SK-N-SH (cell line): ENCODE data around the gene KIF2B. TPM values are rescaled to one million over a fixed set of nuclear protein-coding genes. Genes with fewer than 3 reads are reported as not detected.

Experiments used
- CTCF ChIA-PET: fragments of 300-600, 350-600 bp; formaldehyde crosslinking; extraction: SDS; loops from one replicate; lab custom pipeline; 2021; lab: Yijun Ruan, JAX
- POLR2A ChIA-PET: fragments of 350-600 bp; sonication (Branson Sonifier 250); formaldehyde crosslinking; extraction: SDS; loops from one replicate; lab custom pipeline; 2020; ENCODE audit warnings: antibody characterized with exemption, inconsistent platforms; lab: Yijun Ruan, JAX
- DNase-seq: peaks from one replicate; pipeline ENCODE4 v3.0.0; 2012
- H2AFZ ChIP-seq: fragments of 200-600 bp; sonication (generic); 2 replicates; pipeline ENCODE4 v1.8.1; 2016; ENCODE audit warnings: antibody characterized with exemption, mild to moderate bottlenecking, low read depth
- H3F3A ChIP-seq: fragments of 200-600 bp; sonication (generic); replicated peaks from 2 replicates; pipeline ENCODE3; 2016; ENCODE audit warnings: antibody characterized with exemption, mild to moderate bottlenecking; ENCODE audit not compliant: insufficient read depth
- H3K27ac ChIP-seq, 2 experiments: fragments of 200-500 bp in 1 of 2; fragments of 200-600 bp in 1 of 2; sonication (Bioruptor generic) in 1 of 2; sonication (generic), shearing (Covaris generic) in 1 of 2; 2 replicates each; pipeline versions ENCODE4 v1.5.1 to v1.6.1; 2014 to 2016; ENCODE audit warnings: low read depth in 2 of 2, inconsistent platforms in 1 of 2, low read length in 1 of 2, mild to moderate bottlenecking in 1 of 2, mixed read lengths in 1 of 2
- H3K27me3 ChIP-seq: fragments of 200-600 bp; sonication (generic), shearing (Covaris generic); 2 replicates; pipeline ENCODE4 v1.6.1; 2016; ENCODE audit warnings: mixed run types; ENCODE audit not compliant: insufficient read depth
- H3K36me3 ChIP-seq, 2 experiments: fragments of 200-500 bp in 1 of 2; fragments of 200-600 bp in 1 of 2; sonication (Bioruptor generic) in 1 of 2; sonication (generic) in 1 of 2; replicated peaks in 1 of 2; 2 replicates each; pipeline versions ENCODE3 to v1.5.1; 2014 to 2016; ENCODE audit warnings: low read length in 1 of 2, mild to moderate bottlenecking in 1 of 2; ENCODE audit not compliant: insufficient read depth in 2 of 2, control insufficient read depth in 1 of 2
- H3K4me1 ChIP-seq, 2 experiments: fragments of 200-500 bp in 1 of 2; fragments of 200-600 bp in 1 of 2; sonication (Bioruptor generic) in 1 of 2; sonication (generic), shearing (Covaris generic) in 1 of 2; 2 replicates each; pipeline versions ENCODE4 v1.5.1 to v1.6.1; 2014 to 2016; ENCODE audit warnings: low read depth in 1 of 2, low read length in 1 of 2, mixed run types in 1 of 2; ENCODE audit not compliant: insufficient read depth in 2 of 2, control insufficient read depth in 1 of 2
- H3K4me2 ChIP-seq: fragments of 200-600 bp; sonication (generic), shearing (Covaris generic); 2 replicates; pipeline ENCODE4 v1.6.1; 2017; ENCODE audit warnings: mixed run types
- H3K4me3 ChIP-seq, 2 experiments: fragments of 200-500 bp in 1 of 2; fragments of 200-600 bp in 1 of 2; sonication (Bioruptor generic) in 1 of 2; sonication (generic), shearing (Covaris generic) in 1 of 2; 2 replicates each; pipeline versions ENCODE4 v1.5.1 to v1.8.1; 2014 to 2016; ENCODE audit warnings: low read depth in 2 of 2, inconsistent platforms in 1 of 2, low read length in 1 of 2, mild to moderate bottlenecking in 1 of 2, mixed read lengths in 1 of 2, moderate library complexity in 1 of 2
- H3K79me2 ChIP-seq: fragments of 200-600 bp; sonication (generic); 2 replicates; pipeline ENCODE4 v1.8.1; 2017; ENCODE audit warnings: mild to moderate bottlenecking; ENCODE audit not compliant: insufficient read depth
- H3K9ac ChIP-seq: fragments of 200-600 bp; sonication (generic); 2 replicates; pipeline ENCODE4 v1.6.1; 2017; ENCODE audit warnings: mixed run types
- H3K9me2 ChIP-seq: fragments of 200-600 bp; sonication (generic); 2 replicates; pipeline ENCODE4 v1.6.1; 2017; ENCODE audit warnings: mixed run types
- H3K9me3 ChIP-seq: fragments of 200-600 bp; sonication (generic); 2 replicates; pipeline ENCODE4 v1.6.1; 2017; ENCODE audit warnings: mixed run types, mild to moderate bottlenecking, moderate library complexity
- H4K20me1 ChIP-seq: fragments of 200-600 bp; sonication (generic); 2 replicates; pipeline ENCODE4 v1.6.1; 2017; ENCODE audit warnings: mild to moderate bottlenecking, mixed run types; ENCODE audit not compliant: insufficient read depth
- CHD2 ChIP-seq: fragments of 150-350 bp; IDR thresholded peaks from 2 replicates; pipeline ENCODE4 v1.6.1; 2018; ENCODE audit warnings: low read length; ENCODE audit not compliant: partially characterized antibody
- ELF1 ChIP-seq: IDR thresholded peaks from 2 replicates; pipeline ENCODE4 v1.4.0; 2012
- EP300 ChIP-seq, 2 experiments: IDR thresholded peaks; 2 replicates each; pipeline versions ENCODE4 v1.4.0 to v1.6.1; 2012; ENCODE audit warnings: borderline replicate concordance in 1 of 2, low read depth in 1 of 2, low read length in 1 of 2
- EZH2phosphoT487 ChIP-seq: fragments of 200-600 bp; sonication (generic); IDR thresholded peaks from 2 replicates; pipeline ENCODE4 v1.6.1; 2017; ENCODE audit warnings: low read depth, mixed run types, mild to moderate bottlenecking, antibody characterized with exemption, moderate library complexity, borderline replicate concordance
- FOXM1 ChIP-seq: IDR thresholded peaks from 2 replicates; pipeline ENCODE4 v1.4.0; 2012; ENCODE audit warnings: low read depth, mild to moderate bottlenecking
- GATA2 ChIP-seq: sonication (generic); formaldehyde crosslinking; IDR thresholded peaks from 2 replicates; pipeline ENCODE4 v1.5.0; 2020; ENCODE audit warnings: mild to moderate bottlenecking, missing genetic modification reagents
- JUND ChIP-seq: IDR thresholded peaks from 2 replicates; pipeline ENCODE4 v1.4.0; 2012
- MXI1 ChIP-seq: IDR thresholded peaks from 2 replicates; pipeline ENCODE4 v1.6.1; 2012; ENCODE audit warnings: mild to moderate bottlenecking, low read depth, low read length, improper control_type of control experiment
- NFIC ChIP-seq: IDR thresholded peaks from 2 replicates; pipeline ENCODE4 v1.4.0; 2012; ENCODE audit warnings: borderline replicate concordance
- NRF1 ChIP-seq: IDR thresholded peaks from 2 replicates; pipeline ENCODE4 v1.6.1; 2012; ENCODE audit warnings: low read depth, mild to moderate bottlenecking, low read length
- RAD21 ChIP-seq: IDR thresholded peaks from 2 replicates; pipeline ENCODE4 v1.6.1; 2012; ENCODE audit warnings: mild to moderate bottlenecking, low read length
- RFX5 ChIP-seq: IDR thresholded peaks from 2 replicates; pipeline ENCODE4 v1.6.1; 2012; ENCODE audit warnings: mild to moderate bottlenecking, improper control_type of control experiment, low read length
- SIN3A ChIP-seq: IDR thresholded peaks from 2 replicates; pipeline ENCODE4 v1.6.1; 2012; ENCODE audit warnings: low read depth, mild to moderate bottlenecking, low read length, moderate library complexity, borderline replicate concordance
- SMC3 ChIP-seq: IDR thresholded peaks from 2 replicates; pipeline ENCODE4 v1.6.1; 2012; ENCODE audit warnings: low read depth, low read length, improper control_type of control experiment
- TAF1 ChIP-seq: IDR thresholded peaks from 2 replicates; pipeline ENCODE4 v1.6.1; 2012; ENCODE audit warnings: low read depth, mild to moderate bottlenecking, low read length, moderate library complexity, borderline replicate concordance
- TEAD4 ChIP-seq: IDR thresholded peaks from 2 replicates; pipeline ENCODE4 v1.4.0; 2012; ENCODE audit warnings: mild to moderate bottlenecking, borderline replicate concordance; ENCODE audit not compliant: insufficient read depth
- WGBS: methylation state at CpG from one replicate; pipeline ENCODE4 v1.1.6; 2017; ENCODE audit warnings: low lambda C conversion rate; 5-methylcytosine and 5-hydroxymethylcytosine counted together
- polyA plus RNA-seq, 3 experiments: library from polyadenylated mRNA; depleted of rRNA; stranded (reverse); fragments of >200 nt; gene quantifications; 2 replicates each; pipeline ENCODE4 v1.2.3, GENCODE V29; 2012
- TF ChIP-seq, protein P1 (sequence below): IDR thresholded peaks from 2 replicates; pipeline ENCODE4 v1.4.0; 2012; ENCODE audit warnings: low read depth, borderline replicate concordance
- TF ChIP-seq, protein P2 (sequence below): fragments of 200-600 bp; sonication (generic); IDR thresholded peaks from 2 replicates; pipeline ENCODE4 v1.6.1; 2017; ENCODE audit warnings: antibody characterized with exemption, mild to moderate bottlenecking, moderate library complexity
- TF ChIP-seq, protein P3 (sequence below): IDR thresholded peaks from 2 replicates; pipeline ENCODE4; 2012
- TF ChIP-seq, protein P4 (sequence below): IDR thresholded peaks from 2 replicates; pipeline ENCODE4 v1.4.0; 2012; ENCODE audit warnings: low read depth, borderline replicate concordance
- TF ChIP-seq, protein P5 (sequence below): fragments of 150-350 bp; IDR thresholded peaks from 2 replicates; pipeline ENCODE4 v1.6.1; 2016; ENCODE audit warnings: mild to moderate bottlenecking, low read depth, low read length
- TF ChIP-seq, protein P6 (sequence below): fragments of 150-350 bp; IDR thresholded peaks from 2 replicates; pipeline ENCODE4 v1.6.1; 2017; ENCODE audit warnings: antibody characterized with exemption, low read length, low read depth, borderline replicate concordance

The KIF2B gene
- polyA plus RNA-seq, 1 of the 3 experiments (the other 2 are of a cell fraction): not detected

DNA sequence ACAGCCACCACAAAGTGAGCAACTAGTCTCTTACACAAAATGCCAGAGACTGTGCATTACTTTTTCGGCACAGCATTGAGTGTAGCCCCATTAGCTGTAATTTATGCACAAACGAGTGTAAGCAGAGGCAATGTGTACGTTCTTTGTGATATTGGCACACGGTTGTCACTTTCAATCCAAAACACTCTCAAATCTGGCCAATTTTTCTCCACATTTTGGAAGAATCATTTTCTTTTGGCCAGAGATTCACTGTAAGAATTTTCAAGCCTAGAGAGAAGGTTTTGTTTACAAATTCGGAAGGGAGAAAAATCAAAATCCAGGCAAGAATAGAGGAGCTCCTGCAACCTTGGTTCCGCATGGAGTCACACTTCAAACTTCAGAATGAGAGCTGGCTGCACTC, 15.4 kb upstream of the KIF2B start (continued):
- TF ChIP-seq, protein P1, sequence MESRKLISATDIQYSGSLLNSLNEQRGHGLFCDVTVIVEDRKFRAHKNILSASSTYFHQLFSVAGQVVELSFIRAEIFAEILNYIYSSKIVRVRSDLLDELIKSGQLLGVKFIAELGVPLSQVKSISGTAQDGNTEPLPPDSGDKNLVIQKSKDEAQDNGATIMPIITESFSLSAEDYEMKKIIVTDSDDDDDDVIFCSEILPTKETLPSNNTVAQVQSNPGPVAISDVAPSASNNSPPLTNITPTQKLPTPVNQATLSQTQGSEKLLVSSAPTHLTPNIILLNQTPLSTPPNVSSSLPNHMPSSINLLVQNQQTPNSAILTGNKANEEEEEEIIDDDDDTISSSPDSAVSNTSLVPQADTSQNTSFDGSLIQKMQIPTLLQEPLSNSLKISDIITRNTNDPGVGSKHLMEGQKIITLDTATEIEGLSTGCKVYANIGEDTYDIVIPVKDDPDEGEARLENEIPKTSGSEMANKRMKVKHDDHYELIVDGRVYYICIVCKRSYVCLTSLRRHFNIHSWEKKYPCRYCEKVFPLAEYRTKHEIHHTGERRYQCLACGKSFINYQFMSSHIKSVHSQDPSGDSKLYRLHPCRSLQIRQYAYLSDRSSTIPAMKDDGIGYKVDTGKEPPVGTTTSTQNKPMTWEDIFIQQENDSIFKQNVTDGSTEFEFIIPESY: no peak
- TF ChIP-seq GATA2: no peak
- no peak for TF ChIP-seq NRF1
- no peak for TF ChIP-seq RFX5
- no peak for TF ChIP-seq CHD2
- TF ChIP-seq SMC3: no peak
- TF ChIP-seq, all 33 proteins: peak for 0

DNA sequence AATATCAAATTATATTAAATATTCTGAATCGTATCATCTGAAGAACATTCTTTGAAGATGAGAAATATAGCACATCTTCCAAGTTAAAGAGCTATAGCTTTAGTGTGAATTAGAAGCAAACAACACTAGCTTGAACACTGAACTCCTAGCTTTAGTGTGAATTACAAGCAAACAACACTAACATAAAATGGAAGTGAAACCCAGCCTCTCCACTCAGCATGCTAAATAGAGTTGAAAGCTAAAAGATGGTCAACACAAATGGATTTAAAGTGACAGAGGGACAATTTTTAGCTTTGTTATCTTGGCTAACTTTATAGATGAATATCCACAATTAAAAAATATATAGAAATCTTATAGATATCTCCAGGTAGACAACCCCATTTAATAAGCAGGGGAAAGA, 4.5 kb upstream of the KIF2B start:
- Histone ChIP-seq H3K9me3 (no peaks in the 10 kb centered on the region), H3K9ac (no peak overlapping the region), H3K9me2 (no peaks in the 10 kb centered on the region), H3K27me3 (no peaks in the 10 kb centered on the region), H3K4me2 (no peak overlapping the region), H3F3A (no peaks in the 10 kb centered on the region), H3K4me3 (no peak overlapping the region), H3K27ac (no peak overlapping the region), H4K20me1 (no peaks in the 10 kb centered on the region), H3K79me2 (no peaks in the 10 kb centered on the region), H2AFZ (no peak overlapping the region), H3K4me1 (no peaks in the 10 kb centered on the region), H3K36me3 (no peaks in the 10 kb centered on the region)
- POLR2A ChIA-PET: interaction anchor here (0.6 kb wide), 1 partner anchor 10 kb away, joined by 10 read pairs; no protein-coding TSS in a partner anchor
- TF ChIP-seq, protein P2, sequence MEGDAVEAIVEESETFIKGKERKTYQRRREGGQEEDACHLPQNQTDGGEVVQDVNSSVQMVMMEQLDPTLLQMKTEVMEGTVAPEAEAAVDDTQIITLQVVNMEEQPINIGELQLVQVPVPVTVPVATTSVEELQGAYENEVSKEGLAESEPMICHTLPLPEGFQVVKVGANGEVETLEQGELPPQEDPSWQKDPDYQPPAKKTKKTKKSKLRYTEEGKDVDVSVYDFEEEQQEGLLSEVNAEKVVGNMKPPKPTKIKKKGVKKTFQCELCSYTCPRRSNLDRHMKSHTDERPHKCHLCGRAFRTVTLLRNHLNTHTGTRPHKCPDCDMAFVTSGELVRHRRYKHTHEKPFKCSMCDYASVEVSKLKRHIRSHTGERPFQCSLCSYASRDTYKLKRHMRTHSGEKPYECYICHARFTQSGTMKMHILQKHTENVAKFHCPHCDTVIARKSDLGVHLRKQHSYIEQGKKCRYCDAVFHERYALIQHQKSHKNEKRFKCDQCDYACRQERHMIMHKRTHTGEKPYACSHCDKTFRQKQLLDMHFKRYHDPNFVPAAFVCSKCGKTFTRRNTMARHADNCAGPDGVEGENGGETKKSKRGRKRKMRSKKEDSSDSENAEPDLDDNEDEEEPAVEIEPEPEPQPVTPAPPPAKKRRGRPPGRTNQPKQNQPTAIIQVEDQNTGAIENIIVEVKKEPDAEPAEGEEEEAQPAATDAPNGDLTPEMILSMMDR: no peak
- TF ChIP-seq NFIC (no peak), RAD21 (no peak), NRF1 (no peak), FOXM1 (no peak), EP300 (IDR thresholded peaks at IDR 0.05; ENCODE audit: borderline replicate concordance in 1 of 2, low read depth in 1 of 2, low read length in 1 of 2) (no peak), CHD2 (no peak), SIN3A (no peak), TEAD4 (no peak), MXI1 (no peak), ELF1 (no peak), GATA2 (no peak), SMC3 (no peak), EZH2phosphoT487 (no peak), TAF1 (no peak), JUND (no peak)
- TF ChIP-seq, protein P3, sequence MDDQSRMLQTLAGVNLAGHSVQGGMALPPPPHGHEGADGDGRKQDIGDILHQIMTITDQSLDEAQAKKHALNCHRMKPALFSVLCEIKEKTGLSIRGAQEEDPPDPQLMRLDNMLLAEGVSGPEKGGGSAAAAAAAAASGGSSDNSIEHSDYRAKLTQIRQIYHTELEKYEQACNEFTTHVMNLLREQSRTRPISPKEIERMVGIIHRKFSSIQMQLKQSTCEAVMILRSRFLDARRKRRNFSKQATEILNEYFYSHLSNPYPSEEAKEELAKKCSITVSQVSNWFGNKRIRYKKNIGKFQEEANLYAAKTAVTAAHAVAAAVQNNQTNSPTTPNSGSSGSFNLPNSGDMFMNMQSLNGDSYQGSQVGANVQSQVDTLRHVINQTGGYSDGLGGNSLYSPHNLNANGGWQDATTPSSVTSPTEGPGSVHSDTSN: no peak
- TF ChIP-seq, protein P4, sequence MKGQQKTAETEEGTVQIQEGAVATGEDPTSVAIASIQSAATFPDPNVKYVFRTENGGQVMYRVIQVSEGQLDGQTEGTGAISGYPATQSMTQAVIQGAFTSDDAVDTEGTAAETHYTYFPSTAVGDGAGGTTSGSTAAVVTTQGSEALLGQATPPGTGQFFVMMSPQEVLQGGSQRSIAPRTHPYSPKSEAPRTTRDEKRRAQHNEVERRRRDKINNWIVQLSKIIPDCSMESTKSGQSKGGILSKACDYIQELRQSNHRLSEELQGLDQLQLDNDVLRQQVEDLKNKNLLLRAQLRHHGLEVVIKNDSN: no peak
- TF ChIP-seq, protein P5, sequence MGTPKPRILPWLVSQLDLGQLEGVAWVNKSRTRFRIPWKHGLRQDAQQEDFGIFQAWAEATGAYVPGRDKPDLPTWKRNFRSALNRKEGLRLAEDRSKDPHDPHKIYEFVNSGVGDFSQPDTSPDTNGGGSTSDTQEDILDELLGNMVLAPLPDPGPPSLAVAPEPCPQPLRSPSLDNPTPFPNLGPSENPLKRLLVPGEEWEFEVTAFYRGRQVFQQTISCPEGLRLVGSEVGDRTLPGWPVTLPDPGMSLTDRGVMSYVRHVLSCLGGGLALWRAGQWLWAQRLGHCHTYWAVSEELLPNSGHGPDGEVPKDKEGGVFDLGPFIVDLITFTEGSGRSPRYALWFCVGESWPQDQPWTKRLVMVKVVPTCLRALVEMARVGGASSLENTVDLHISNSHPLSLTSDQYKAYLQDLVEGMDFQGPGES: no peak
- TF ChIP-seq, protein P6, sequence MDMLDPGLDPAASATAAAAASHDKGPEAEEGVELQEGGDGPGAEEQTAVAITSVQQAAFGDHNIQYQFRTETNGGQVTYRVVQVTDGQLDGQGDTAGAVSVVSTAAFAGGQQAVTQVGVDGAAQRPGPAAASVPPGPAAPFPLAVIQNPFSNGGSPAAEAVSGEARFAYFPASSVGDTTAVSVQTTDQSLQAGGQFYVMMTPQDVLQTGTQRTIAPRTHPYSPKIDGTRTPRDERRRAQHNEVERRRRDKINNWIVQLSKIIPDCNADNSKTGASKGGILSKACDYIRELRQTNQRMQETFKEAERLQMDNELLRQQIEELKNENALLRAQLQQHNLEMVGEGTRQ: no peak
- DNase-seq: no peak
- CTCF ChIA-PET: interaction anchor here (0.9 to 1.0 kb wide), 2 partner anchors 16 to 30 kb away, joined by 3 read pairs; no protein-coding TSS in a partner anchor
- 15% methylated on average over 1 of the region's 1 CpG for WGBS
